Trophoblast cell (in vitro differentiated cells and primary cell): ENCODE measurements around the gene KCNIP4.
A peak's percentile ranks its signal among the peaks of the same experiment; 100 is the strongest.

ENCODE experiments used
- DNase-seq, 2 donors: peaks; one replicate each; pipeline ENCODE4 v3.0.0-alpha.2; 2016
- H2AFZ ChIP-seq: 2 replicates; pipeline ENCODE4 v1.6.1; 2013; ENCODE audit warnings: low read length, moderate library complexity, mild to moderate bottlenecking; ENCODE audit not compliant: insufficient read depth, poor library complexity
- H2AK5ac ChIP-seq: 2 replicates; pipeline ENCODE4 v1.6.1; 2013; ENCODE audit warnings: mild to moderate bottlenecking, low read length
- H2BK120ac ChIP-seq: 2 replicates; pipeline ENCODE4 v1.6.1; 2013; ENCODE audit warnings: low read length, mild to moderate bottlenecking, moderate library complexity; ENCODE audit not compliant: insufficient read depth, poor library complexity
- H2BK12ac ChIP-seq: 2 replicates; pipeline ENCODE4 v1.6.1; 2013; ENCODE audit warnings: mild to moderate bottlenecking, low read length, moderate library complexity
- H2BK5ac ChIP-seq: 2 replicates; pipeline ENCODE4 v1.6.1; 2013; ENCODE audit warnings: low read length, low read depth, moderate library complexity, mild to moderate bottlenecking; ENCODE audit not compliant: poor library complexity
- H3K14ac ChIP-seq: 2 replicates; pipeline ENCODE4 v1.6.1; 2013; ENCODE audit warnings: mild to moderate bottlenecking, low read length
- H3K18ac ChIP-seq: 2 replicates; pipeline ENCODE4 v1.6.1; 2013; ENCODE audit warnings: mild to moderate bottlenecking, low read length
- H3K23ac ChIP-seq: 2 replicates; pipeline ENCODE4 v1.6.1; 2013; ENCODE audit warnings: low read length
- H3K27ac ChIP-seq: 2 replicates; pipeline ENCODE4 v1.5.1; 2013; ENCODE audit warnings: low read depth, mild to moderate bottlenecking, inconsistent platforms, low read length, moderate library complexity
- H3K27me3 ChIP-seq: 2 replicates; pipeline ENCODE4 v1.6.1; 2013; ENCODE audit warnings: inconsistent platforms, mild to moderate bottlenecking, low read length, moderate library complexity; ENCODE audit not compliant: insufficient read depth
- H3K36me3 ChIP-seq, 2 experiments: 1 replicate in 1 of 2; 2 replicates in 1 of 2; pipeline ENCODE4 v1.6.1; 2013; ENCODE audit warnings: low read length in 2 of 2, mild to moderate bottlenecking in 2 of 2, moderate library complexity in 1 of 2; ENCODE audit not compliant: insufficient read depth in 2 of 2, control insufficient read depth in 1 of 2
- H3K4ac ChIP-seq: 2 replicates; pipeline ENCODE4 v1.6.1; 2013; ENCODE audit warnings: low read depth, mild to moderate bottlenecking, low read length, moderate library complexity
- H3K4me1 ChIP-seq, 2 experiments: 1 replicate in 1 of 2; 2 replicates in 1 of 2; pipeline ENCODE4 v1.6.1; 2013; ENCODE audit warnings: low read length in 2 of 2, mild to moderate bottlenecking in 2 of 2, moderate library complexity in 1 of 2; ENCODE audit not compliant: insufficient read depth in 2 of 2, control insufficient read depth in 1 of 2
- H3K4me2 ChIP-seq: 2 replicates; pipeline ENCODE4 v1.6.1; 2013; ENCODE audit warnings: inconsistent platforms, mild to moderate bottlenecking, low read length, moderate library complexity
- H3K4me3 ChIP-seq: 2 replicates; pipeline ENCODE4 v1.5.1; 2013; ENCODE audit warnings: mild to moderate bottlenecking, low read depth, low read length, inconsistent platforms
- H3K79me1 ChIP-seq: one replicate; pipeline ENCODE4 v1.6.1; 2013; ENCODE audit warnings: low read length
- H3K79me2 ChIP-seq: 2 replicates; pipeline ENCODE4 v1.6.1; 2013; ENCODE audit warnings: low read length, mild to moderate bottlenecking; ENCODE audit not compliant: control insufficient read depth, insufficient read depth, poor library complexity
- H3K9ac ChIP-seq: 2 replicates; pipeline ENCODE4 v1.6.1; 2013; ENCODE audit warnings: mild to moderate bottlenecking, low read length
- H3K9me3 ChIP-seq: 2 replicates; pipeline ENCODE4 v1.6.1; 2013; ENCODE audit warnings: low read depth, mild to moderate bottlenecking, control low read depth, inconsistent platforms, low read length; ENCODE audit not compliant: insufficient read depth
- H4K12ac ChIP-seq: 2 replicates; pipeline ENCODE4 v1.6.1; 2013; ENCODE audit warnings: low read depth, mild to moderate bottlenecking, low read length, moderate library complexity
- H4K8ac ChIP-seq: 2 replicates; pipeline ENCODE4 v1.6.1; 2013; ENCODE audit warnings: low read depth, mild to moderate bottlenecking, low read length, moderate library complexity
- H4K91ac ChIP-seq: one replicate; pipeline ENCODE4 v1.6.1; 2013; ENCODE audit warnings: low read depth, mild to moderate bottlenecking, low read length, moderate library complexity
- WGBS: extraction: QIAGEN DNeasy Blood & Tissue Kit; methylation state at CpG from one replicate; pipeline ENCODE4 v1.1.7; 2013; ENCODE audit warnings: missing lambda C conversion rate; ENCODE audit not compliant: insufficient read length, insufficient coverage; ENCODE audit errors: extremely low coverage; 5-methylcytosine and 5-hydroxymethylcytosine counted together

The KCNIP4 gene

GRCh38 chr4:20899591-20899990 lies 1049.0 kb downstream of the KCNIP4 start:
- Histone ChIP-seq H3K36me3 (no peaks in the 10 kb centered on the region), H3K23ac (no peak overlapping the region)

GRCh38 chr4:20895988-20896387 lies 1052.6 kb downstream of the KCNIP4 start:
- H3K4ac ChIP-seq, result no peak overlapping the region
- no peak for DNase-seq
- no peak overlapping the region for H2AFZ ChIP-seq
- H3K27me3 ChIP-seq, result no peaks in the 10 kb centered on the region
- no peaks in the 10 kb centered on the region for H3K79me2 ChIP-seq
- no CpG with 5 or more reads among the region's 2 CpGs for WGBS
- H2BK12ac ChIP-seq, result no peak overlapping the region
- no peak overlapping the region for H4K12ac ChIP-seq
- H3K18ac ChIP-seq, result no peak overlapping the region
- no peaks in the 10 kb centered on the region for H3K9me3 ChIP-seq
- H3K36me3 ChIP-seq, result no peaks in the 10 kb centered on the region
- no peak overlapping the region for H2BK5ac ChIP-seq
- H3K4me3 ChIP-seq, result no peak overlapping the region
- H3K4me1 ChIP-seq, result no peaks in the 10 kb centered on the region
- H3K4me2 ChIP-seq, result no peak overlapping the region
- no peak overlapping the region for H4K91ac ChIP-seq
- no peak overlapping the region for H3K27ac ChIP-seq
- H3K79me1 ChIP-seq, result no peaks in the 10 kb centered on the region
- no peak overlapping the region for H2AK5ac ChIP-seq
- H3K9ac ChIP-seq, result no peak overlapping the region
- no peak overlapping the region for H2BK120ac ChIP-seq
- H4K8ac ChIP-seq, result no peak overlapping the region
- no peak overlapping the region for H3K23ac ChIP-seq
- no peak overlapping the region for H3K14ac ChIP-seq

More at GRCh38 chr4:20899591-20899990, 1049.0 kb downstream of the KCNIP4 start:
- no peaks in the 10 kb centered on the region for H3K9me3 ChIP-seq
- H4K91ac ChIP-seq, result no peak overlapping the region
- H4K8ac ChIP-seq, result no peak overlapping the region
- no peak overlapping the region for H2BK12ac ChIP-seq
- no peak overlapping the region for H3K18ac ChIP-seq
- no peaks in the 10 kb centered on the region for H3K4me1 ChIP-seq
- no peak overlapping the region for H2BK120ac ChIP-seq
- H3K9ac ChIP-seq, result no peak overlapping the region
- no peak for DNase-seq
- no peak overlapping the region for H2AFZ ChIP-seq
- H3K27me3 ChIP-seq, result no peaks in the 10 kb centered on the region
- H3K79me2 ChIP-seq, result no peaks in the 10 kb centered on the region
- H3K79me1 ChIP-seq, result no peaks in the 10 kb centered on the region
- no peak overlapping the region for H3K14ac ChIP-seq
- H3K4me2 ChIP-seq, result no peak overlapping the region
- no peak overlapping the region for H3K27ac ChIP-seq
- no peak overlapping the region for H4K12ac ChIP-seq
- no peak overlapping the region for H2AK5ac ChIP-seq
- no peak overlapping the region for H3K4me3 ChIP-seq
- H3K4ac ChIP-seq, result no peak overlapping the region
- H2BK5ac ChIP-seq, result no peak overlapping the region

GRCh38 chr4:20895208-20895607 lies 1053.4 kb downstream of the KCNIP4 start:
- Histone ChIP-seq H3K4me2 (no peak overlapping the region), H2AK5ac (no peak overlapping the region), H2BK120ac (no peak overlapping the region), H3K4ac (no peak overlapping the region), H3K79me2 (no peaks in the 10 kb centered on the region), H2BK12ac (no peak overlapping the region), H3K27ac (no peak overlapping the region), H4K12ac (no peak overlapping the region), H4K8ac (no peak overlapping the region), H2BK5ac (no peak overlapping the region), H3K27me3 (no peaks in the 10 kb centered on the region), H3K4me1 (no peaks in the 10 kb centered on the region), H3K36me3 (no peaks in the 10 kb centered on the region), H3K14ac (no peak overlapping the region), H3K9me3 (no peaks in the 10 kb centered on the region), H4K91ac (no peak overlapping the region), H3K23ac (no peak overlapping the region), H2AFZ (no peak overlapping the region), H3K4me3 (no peak overlapping the region), H3K18ac (no peak overlapping the region), H3K9ac (no peak overlapping the region), H3K79me1 (no peaks in the 10 kb centered on the region)
- no peak for DNase-seq

GRCh38 chr4:20890761-20891160 lies 1057.8 kb downstream of the KCNIP4 start:
- H3K27ac ChIP-seq, result no peak overlapping the region
- no peak overlapping the region for H3K4me2 ChIP-seq
- no peak overlapping the region for H4K8ac ChIP-seq
- WGBS, result no CpG with 5 or more reads among the region's 3 CpGs
- H4K12ac ChIP-seq, result no peak overlapping the region
- no peaks in the 10 kb centered on the region for H3K36me3 ChIP-seq
- H3K4me1 ChIP-seq, result no peaks in the 10 kb centered on the region
- H2BK12ac ChIP-seq, result no peak overlapping the region
- H3K4ac ChIP-seq, result no peak overlapping the region
- H3K4me3 ChIP-seq, result no peak overlapping the region
- no peak overlapping the region for H3K9ac ChIP-seq
- no peaks in the 10 kb centered on the region for H3K9me3 ChIP-seq
- H4K91ac ChIP-seq, result no peak overlapping the region
- H3K79me2 ChIP-seq, result no peaks in the 10 kb centered on the region
- H3K14ac ChIP-seq, result no peak overlapping the region
- no peak overlapping the region for H2AK5ac ChIP-seq
- H2BK120ac ChIP-seq, result no peak overlapping the region
- H3K79me1 ChIP-seq, result no peaks in the 10 kb centered on the region
- H3K23ac ChIP-seq, result no peak overlapping the region
- H3K18ac ChIP-seq, result no peak overlapping the region
- H2AFZ ChIP-seq, result no peak overlapping the region
- DNase-seq, result peak; percentile 48 to 79
- H2BK5ac ChIP-seq, result no peak overlapping the region
- no peaks in the 10 kb centered on the region for H3K27me3 ChIP-seq

GRCh38 chr4:20889901-20890300 lies 1058.7 kb downstream of the KCNIP4 start:
- no peak overlapping the region for H3K23ac ChIP-seq
- no peaks in the 10 kb centered on the region for H3K4me1 ChIP-seq
- no peak overlapping the region for H3K4ac ChIP-seq
- H4K8ac ChIP-seq, result no peak overlapping the region
- H2BK12ac ChIP-seq, result no peak overlapping the region
- H3K4me2 ChIP-seq, result no peak overlapping the region
- H2BK120ac ChIP-seq, result no peak overlapping the region
- H3K9ac ChIP-seq, result no peak overlapping the region
- DNase-seq, result peak; percentile 32 to 88
- no peak overlapping the region for H3K27ac ChIP-seq
- H3K14ac ChIP-seq, result no peak overlapping the region
- H3K27me3 ChIP-seq, result no peaks in the 10 kb centered on the region
- H4K12ac ChIP-seq, result no peak overlapping the region
- H3K4me3 ChIP-seq, result no peak overlapping the region
- H3K79me1 ChIP-seq, result no peaks in the 10 kb centered on the region
- H3K9me3 ChIP-seq, result no peaks in the 10 kb centered on the region
- no peaks in the 10 kb centered on the region for H3K79me2 ChIP-seq
- no CpG with 5 or more reads among the region's 3 CpGs for WGBS
- no peak overlapping the region for H4K91ac ChIP-seq
- no peak overlapping the region for H3K18ac ChIP-seq
- no peak overlapping the region for H2AK5ac ChIP-seq
- no peak overlapping the region for H2BK5ac ChIP-seq
- no peaks in the 10 kb centered on the region for H3K36me3 ChIP-seq
- no peak overlapping the region for H2AFZ ChIP-seq
